NT2/D1 (cell line): ENCODE measurements around the gene ANKS3.

Experiments used
- SUZ12 ChIP-seq: IDR thresholded peaks from 2 replicates; pipeline ENCODE4 v1.6.1; 2011; ENCODE audit not compliant: insufficient read length, insufficient read depth; ENCODE audit errors: extremely low read depth
- YY1 ChIP-seq: IDR thresholded peaks from 2 replicates; pipeline ENCODE4 v1.6.1; 2011; ENCODE audit not compliant: insufficient read length, insufficient read depth

DNA sequence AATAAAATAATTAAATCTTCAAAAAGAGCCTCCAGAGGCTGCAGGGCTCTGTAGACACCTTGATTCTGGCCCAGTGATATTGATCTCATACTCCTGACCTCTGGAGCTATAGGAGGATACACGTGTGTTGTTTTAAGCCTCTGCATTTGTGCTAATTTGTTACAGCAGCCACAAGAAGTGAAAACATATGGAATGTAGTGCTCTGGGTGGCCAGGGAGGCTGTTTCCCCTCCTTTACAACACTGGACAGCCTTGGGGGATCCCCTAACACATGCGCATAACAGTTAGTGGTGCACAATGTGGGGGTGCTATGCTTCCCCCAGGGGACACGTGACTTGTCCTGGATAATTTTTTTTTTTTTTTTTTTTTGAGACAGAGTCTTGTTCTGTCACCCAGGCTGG lies 37.6 kb upstream of the ANKS3 start:
- TF ChIP-seq YY1 = no peak
- TF ChIP-seq SUZ12 = no peak
